ENCODE measurements around the gene MYO7A.

DNA sequence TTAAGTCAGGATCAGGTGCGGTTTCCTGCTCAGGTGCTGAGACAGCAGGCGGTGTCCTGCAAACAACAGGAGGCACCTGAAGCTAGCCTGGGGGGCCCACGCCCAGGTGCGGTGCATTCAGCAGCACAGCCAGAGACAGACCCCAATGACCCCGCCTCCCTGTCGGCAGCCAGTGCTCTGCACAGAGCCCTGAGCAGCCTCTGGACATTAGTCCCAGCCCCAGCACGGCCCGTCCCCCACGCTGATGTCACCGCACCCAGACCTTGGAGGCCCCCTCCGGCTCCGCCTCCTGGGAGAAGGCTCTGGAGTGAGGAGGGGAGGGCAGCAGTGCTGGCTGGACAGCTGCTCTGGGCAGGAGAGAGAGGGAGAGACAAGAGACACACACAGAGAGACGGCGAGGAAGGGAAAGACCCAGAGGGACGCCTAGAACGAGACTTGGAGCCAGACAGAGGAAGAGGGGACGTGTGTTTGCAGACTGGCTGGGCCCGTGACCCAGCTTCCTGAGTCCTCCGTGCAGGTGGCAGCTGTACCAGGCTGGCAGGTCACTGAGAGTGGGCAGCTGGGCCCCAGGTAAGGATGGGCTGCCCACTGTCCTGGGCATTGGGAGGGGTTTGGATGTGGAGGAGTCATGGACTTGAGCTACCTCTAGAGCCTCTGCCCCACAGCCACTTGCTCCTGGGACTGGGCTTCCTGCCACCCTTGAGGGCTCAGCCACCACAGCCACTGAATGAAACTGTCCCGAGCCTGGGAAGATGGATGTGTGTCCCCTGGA is at the start of gene MYO7A:
- TF ChIP-seq, protein P1, sequence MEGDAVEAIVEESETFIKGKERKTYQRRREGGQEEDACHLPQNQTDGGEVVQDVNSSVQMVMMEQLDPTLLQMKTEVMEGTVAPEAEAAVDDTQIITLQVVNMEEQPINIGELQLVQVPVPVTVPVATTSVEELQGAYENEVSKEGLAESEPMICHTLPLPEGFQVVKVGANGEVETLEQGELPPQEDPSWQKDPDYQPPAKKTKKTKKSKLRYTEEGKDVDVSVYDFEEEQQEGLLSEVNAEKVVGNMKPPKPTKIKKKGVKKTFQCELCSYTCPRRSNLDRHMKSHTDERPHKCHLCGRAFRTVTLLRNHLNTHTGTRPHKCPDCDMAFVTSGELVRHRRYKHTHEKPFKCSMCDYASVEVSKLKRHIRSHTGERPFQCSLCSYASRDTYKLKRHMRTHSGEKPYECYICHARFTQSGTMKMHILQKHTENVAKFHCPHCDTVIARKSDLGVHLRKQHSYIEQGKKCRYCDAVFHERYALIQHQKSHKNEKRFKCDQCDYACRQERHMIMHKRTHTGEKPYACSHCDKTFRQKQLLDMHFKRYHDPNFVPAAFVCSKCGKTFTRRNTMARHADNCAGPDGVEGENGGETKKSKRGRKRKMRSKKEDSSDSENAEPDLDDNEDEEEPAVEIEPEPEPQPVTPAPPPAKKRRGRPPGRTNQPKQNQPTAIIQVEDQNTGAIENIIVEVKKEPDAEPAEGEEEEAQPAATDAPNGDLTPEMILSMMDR (IDR thresholded peaks at IDR 0.05; ENCODE audit: low read depth, low read length, poor library complexity, severe bottlenecking) = no peak
- no peak for TF ChIP-seq EZH2phosphoT487 (IDR thresholded peaks at IDR 0.05; ENCODE audit: borderline replicate concordance, low read length)
